Activated T-cell treated with anti-CD3 and anti-CD28 coated beads for 48 hours (primary cell): ENCODE data around the gene HOXB1.
A peak's percentile ranks its signal among the peaks of the same experiment; 100 is the strongest.
"Not testable (repeated sequence)": the region's sequence is repeated elsewhere in the genome, so short reads cannot be mapped to it uniquely, and the experiment has no call there.

Experiments used
- DNase-seq: peaks from one replicate; pipeline ENCODE4 v3.0.0-alpha.2; 2020; ENCODE audit warnings: low read depth

HOXB1 gene

DNA sequence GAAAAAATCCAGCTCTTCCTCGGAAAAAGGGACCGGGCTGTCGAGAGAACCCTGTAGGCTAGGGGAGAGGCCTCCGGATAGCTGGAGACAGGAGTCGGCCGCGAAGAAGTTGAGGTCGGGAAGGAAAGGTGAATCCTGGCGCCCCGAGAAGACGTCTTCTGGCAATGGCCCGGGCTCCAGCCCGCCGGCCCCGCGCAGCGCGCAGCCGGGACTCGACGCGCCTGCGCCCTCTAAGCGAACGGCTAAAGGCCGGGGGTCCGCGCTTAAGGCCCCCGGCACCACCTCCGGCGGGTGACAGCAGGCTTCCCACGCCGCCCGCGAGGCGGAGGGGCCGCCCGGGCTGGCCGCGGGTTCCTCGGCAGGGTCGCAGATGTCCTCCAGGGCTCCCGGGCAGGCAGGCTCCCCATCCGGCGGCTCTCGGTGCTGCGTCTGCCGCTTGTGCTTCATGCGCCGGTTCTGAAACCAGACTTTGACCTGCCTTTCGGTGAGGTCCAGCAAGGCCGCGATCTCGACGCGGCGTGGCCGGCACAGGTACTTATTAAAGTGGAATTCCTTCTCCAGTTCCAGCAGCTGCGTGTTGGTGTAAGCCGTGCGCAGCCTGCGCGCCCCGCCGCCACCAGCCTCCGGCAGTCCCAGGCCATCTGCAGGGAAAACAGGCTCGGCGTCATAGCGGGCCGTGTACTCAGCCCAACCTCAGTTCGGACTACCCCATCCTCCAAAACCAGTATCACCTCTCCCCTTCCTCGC lies 12.5 kb upstream of the HOXB1 start:
- peak; percentile 61 for DNase-seq

DNA sequence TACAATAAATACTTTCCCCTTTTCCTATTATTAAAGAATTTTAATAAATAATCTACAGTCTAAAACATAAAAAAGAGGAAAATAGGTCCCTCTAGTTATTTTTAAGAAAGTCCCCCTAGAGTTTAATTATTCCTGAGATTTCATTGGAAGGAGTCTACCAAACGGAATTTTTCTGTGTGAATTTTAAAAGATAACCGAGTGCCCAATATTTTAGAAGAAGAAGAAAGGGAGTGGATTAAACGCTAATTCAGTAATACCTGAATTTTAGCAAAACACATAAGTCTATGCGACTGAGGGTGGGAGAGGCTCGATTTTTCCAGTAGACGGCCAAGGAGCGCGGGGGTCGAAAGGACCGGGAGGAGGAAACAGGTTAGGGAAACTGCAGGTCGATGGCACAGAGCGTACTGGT lies 11.9 kb upstream of the HOXB1 start:
- no peak for DNase-seq

DNA sequence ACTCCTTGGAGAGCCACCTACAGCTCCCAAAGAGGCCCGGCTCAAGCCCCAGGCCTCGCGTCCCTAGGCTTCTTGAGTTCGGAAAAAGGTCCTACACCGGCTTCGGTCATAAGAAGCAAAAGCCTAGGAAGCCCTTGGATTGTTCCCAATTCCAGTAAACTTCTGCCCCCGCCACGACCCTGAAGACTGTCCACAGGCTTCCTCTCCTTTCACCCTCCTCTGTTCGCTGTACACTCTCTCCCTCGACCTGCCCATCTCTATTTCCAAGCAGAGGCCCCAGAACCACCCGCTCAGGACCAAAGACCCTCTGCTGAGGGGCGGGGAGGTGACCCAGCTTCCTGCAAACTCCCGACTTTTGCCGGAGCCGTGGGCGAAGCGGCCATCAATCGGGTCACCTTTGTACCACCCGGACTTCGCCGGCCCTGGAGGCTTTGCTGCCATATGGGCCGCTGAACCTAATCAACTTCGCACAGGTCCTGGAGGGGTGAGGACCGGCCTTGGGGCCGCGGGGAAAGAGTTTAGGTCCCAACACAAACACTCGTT lies 11.4 kb upstream of the HOXB1 start:
- DNase-seq, result no peak

DNA sequence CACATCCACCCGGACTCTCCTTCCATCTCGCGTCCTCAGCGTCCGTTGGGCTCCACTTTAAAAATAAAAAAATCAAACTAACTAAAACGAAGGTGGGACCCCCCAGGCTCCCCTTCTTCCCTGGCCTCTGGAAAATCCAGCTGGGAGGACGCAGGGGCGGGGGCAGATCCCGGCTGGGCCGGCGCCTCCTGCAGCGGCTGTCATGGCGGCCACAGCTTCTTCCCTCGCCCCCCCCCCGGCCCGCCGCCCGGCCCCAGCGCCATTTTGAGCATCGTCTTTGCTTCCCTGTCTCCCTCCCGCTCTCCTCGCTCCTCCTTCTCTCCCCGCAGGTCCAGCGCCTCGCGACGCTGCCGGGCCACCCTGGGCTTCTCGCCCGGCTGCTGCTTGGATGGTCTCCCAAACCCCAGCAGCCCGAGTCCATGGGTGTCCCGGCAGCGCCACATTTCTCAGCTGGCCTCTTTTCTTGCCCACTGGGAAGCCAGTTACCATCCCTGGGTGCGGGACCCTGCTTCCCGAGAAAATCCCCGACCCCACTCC lies 10.8 kb upstream of the HOXB1 start:
- DNase-seq, result peak; percentile 35

DNA sequence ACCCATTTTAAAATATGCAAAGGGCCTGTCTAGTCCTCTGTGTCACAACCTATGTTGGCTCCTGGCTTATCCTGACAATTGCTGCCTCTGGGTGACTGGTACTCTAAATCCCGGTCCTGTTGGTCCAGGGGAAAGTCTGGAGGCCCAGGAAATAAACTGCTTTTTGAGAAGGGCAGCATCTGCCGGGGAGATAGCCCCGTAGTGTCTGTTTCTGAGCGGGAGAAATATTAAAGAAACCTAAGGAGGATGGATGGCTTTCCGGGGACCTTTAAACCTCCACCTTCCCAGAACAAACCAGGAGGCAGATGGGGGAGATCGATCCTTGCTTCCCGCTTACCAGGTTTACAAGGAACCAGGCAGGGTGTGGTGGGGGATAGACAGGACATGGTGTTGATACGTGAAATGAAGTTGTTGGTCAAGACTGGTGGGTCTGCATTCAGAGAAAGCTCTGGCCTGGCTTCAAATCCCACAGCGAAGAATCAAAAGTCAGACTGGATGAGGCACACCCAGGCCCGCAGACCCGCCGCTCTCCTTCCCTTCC lies 10.3 kb upstream of the HOXB1 start:
- no peak for DNase-seq

DNA sequence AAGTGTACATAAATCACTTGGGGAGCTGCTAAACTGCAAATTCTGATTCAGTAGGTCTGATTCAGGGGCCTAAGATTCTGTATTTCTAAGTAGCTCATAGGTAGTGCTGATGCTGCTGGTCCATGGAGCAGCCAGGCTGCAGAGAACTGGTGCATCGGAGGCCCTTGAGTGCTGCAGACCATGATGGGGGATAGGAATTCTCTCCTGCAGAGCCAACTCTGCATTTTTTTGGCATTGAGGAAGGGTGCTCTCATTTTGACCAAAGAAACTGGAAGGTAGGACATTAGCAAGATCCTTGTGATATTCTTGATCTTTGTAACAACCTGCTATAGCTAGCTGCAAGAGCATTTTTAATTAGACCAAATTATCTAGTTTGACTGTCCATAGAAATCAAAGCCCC lies 9.4 kb upstream of the HOXB1 start:
- DNase-seq, result no peak

DNA sequence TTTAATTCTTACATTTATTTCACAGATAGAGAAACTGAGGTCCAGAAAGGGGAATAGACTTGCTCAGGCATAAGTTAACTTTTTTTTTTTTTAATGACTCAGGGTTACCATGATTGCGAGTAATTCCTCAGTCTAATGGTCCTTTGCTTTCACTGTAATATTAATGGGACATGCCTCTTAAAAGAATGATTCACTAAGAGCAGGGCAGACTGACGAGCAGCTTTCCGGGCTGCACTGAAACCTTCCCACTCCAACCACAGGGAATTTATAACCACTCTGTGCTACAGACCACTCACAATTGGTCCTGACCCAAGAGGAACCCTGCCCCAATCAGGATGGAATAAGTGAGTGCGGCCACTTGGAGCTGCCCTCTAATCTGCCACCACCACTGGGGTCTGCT lies 8.4 kb upstream of the HOXB1 start:
- DNase-seq, result no peak

DNA sequence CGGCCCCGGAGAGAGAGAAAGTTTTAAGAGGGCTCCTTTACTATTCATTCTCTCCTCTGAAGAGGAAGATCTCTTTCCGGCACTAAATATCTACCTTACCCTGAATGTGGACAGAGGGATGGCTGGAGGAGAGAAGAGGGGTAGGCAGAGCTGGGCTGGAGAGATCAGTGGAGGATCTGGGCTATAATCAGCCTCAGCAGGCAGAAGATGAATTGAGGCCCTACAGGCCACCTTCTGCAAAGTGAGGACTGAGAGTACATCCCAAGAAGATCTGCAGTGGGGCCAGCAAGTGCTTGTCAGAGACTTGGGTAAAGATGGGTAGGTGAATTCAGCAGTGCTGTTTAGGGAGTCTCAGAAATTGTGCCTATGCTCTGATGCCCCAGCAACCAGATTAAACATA lies 6.5 kb upstream of the HOXB1 start:
- DNase-seq, result no peak

DNA sequence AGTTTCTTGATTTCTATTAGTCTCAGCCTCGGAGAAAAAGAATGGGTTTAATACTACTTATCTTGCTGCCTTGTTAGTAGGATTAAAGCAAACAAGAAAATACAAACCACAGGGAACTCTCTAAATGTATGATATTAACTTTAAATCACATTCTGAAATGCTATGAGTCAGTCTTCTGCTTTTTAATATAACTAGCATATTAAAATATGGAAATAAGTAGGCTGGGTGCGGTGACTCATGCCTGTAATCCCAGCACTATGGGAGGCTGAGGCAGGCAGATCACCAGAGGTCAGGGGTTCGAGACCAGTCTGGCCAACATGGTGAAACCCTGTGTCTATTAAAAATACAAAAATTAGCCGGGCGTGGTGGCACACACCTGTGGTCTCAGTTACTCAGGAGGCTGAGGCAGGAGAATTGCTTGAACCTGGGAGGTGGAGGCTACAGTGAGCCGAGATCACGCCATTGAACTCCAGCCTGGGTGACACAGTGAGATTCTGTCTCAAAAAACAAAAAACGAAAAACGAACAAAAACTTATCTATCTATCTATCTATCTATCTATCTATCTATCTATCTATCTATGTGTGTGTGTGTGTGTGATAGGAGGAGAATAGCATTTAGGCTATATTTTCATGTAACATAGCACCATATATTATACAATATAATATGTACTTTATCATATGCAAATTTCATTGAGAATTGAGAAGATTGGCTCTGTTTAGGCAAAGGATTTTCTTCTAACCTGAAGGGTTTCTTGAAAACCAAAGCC lies 5.2 kb upstream of the HOXB1 start:
- DNase-seq, result not testable (repeated sequence)

DNA sequence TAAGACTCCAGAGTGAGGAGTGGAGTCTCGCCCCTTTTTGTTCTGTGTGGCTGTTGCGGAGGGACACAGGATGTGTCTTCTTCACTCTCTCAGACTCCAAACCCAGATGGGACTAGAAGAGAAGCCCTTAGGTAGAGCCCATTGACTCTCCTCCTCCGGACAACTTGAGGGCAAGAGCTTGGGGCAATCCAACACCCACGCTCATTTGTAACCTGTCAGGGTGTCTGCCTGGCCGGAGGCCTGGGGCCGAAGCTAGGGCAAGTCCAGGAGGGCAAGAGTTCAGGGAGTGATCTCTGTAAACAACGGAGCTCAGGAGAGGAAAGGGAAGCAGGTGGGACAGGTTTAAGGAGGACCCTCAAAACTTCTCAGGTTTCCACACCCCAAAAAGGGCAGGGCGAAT lies 1.4 kb upstream of the HOXB1 start:
- no peak for DNase-seq

DNA sequence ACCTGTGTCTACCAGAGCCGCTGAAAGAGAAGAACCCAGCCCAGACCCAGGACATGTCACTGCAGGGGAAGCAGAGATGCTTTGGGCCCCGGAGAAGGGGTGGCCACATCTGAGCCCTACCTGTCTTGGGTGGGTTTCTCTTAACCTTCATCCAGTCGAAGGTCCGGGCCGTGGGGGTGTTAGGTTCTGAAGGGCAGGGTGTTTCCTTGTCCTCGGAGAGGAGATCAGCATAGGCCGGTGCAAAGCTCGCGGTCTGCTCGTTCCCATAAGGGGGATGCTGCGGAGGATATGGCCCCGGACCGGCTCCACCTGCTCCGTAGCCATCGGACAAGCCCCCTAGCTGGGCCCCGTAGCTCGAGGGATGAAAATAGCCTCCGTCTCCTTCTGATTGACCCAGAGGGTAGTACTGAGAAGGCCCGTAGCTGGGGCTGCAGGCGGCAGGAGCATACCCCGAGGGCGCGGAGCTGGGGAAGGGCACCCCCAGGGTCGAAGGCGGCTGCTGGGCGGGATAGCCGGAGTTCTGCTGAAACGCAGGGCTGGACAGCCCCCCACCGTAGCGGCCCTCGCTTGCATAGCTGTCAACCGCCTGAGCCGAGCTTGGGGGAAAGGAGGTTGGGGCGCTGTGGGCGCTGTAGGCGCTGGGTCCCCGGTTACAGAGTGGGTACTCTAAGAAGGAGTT lies 464 bp downstream of the HOXB1 start:
- no peak for DNase-seq

DNA sequence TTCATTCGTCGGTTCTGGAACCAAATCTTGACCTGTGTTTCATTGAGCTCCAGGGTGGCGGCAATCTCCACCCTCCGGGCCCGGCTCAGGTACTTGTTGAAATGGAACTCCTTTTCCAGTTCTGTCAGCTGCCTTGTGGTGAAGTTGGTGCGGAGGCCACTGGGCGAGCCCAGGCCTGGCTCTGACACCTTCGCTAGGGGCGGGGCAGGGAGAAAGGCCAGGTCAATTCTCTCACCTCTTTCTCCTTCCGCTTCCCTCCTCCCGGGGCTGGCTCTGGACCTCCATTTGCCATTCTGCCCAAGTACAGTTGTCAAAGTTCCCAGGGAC lies 1.2 kb downstream of the HOXB1 start:
- no peak for DNase-seq

DNA sequence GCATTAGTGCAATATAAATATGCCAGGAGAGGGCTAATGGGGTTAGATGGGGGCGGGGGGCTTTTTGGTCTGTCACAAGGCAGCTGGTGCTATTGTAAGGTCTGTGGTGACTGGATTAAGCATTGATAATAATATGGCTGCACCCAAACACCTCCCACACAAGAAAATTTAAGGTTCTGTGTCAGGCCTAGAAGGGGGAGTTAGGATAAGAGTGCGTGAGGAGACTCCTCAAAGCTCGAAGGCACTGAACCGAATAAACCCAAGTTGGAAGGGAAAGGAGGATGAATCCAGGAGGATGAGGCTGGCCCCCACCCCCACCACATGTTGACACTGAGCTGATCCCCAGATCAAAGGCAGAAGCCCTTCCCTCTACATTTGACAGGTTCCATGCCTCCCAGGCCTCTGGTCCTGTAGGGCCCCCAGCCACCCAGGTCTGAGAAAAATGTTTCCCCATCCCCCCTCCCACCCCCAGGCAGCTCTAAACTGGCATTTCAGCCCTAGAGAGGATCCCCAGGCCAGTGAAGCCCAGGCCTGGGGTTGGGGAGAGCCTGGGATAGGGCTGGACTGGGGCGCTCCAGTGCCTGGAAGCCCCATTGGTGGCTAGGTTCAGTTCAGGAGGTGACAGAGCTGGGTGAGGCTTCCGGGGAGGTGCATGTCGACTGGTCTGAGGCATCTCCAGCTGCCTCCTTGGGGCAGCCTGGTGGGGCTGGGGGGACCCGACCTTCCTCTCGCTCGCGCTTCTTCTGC lies 1.7 kb downstream of the HOXB1 start:
- no peak for DNase-seq

DNA sequence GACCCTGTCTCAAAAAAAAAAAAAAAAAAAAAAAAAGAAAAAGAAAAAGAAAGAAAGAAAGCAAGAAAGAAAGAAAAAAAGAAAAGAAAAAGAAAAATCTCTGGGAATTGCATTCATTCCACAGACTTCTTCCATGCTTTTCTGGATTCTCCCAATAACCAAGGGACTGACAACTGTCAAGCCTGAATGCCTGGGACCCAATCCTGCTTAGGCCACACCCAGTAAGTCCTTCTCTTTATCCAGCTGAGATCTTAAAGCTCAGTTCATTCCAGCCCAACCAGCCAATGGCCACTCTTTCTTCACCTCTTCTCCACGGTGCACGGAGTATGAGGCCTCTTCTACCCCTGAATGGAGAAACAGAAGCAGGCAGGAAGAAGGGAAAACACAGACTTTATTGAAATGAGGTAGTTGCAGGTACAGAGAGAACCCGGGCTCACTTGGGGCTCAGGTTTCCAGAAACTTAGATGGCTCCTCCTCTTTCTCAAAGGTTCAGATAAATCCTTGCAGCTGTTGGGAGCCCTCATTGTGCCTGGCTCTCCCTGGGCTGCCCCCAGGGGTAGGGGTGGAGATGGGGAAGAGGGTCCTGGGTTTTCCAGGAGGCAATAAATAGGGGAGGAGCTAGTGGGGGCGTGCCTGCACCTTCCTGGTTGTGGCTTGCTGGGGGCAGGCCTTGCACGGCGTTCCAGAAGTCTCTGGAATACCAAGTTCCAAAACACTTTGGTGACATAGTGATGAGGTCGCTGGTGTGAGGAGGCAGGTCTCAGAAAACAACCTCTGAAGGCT lies 2.5 kb downstream of the HOXB1 start:
- DNase-seq, result no peak

DNA sequence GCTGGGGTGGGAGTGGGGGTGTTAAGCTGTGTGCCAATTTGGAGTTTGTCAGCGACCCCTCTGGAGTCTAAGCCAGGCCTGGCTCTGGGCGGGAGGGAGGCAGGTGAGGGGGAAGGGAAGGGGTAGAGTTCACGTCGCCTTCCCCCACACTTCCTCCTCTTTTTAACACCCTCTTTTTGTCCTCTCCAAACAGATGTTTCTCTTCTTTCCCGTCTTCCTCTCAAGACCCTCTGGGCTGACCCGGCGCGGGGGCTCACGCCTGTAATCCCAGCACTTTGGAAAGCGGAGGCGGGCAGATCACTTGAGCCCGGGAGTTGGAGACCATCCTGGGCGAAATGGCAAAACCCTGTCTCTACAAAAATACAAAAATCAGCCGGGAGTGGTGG lies 3.3 kb downstream of the HOXB1 start:
- DNase-seq, result no peak

DNA sequence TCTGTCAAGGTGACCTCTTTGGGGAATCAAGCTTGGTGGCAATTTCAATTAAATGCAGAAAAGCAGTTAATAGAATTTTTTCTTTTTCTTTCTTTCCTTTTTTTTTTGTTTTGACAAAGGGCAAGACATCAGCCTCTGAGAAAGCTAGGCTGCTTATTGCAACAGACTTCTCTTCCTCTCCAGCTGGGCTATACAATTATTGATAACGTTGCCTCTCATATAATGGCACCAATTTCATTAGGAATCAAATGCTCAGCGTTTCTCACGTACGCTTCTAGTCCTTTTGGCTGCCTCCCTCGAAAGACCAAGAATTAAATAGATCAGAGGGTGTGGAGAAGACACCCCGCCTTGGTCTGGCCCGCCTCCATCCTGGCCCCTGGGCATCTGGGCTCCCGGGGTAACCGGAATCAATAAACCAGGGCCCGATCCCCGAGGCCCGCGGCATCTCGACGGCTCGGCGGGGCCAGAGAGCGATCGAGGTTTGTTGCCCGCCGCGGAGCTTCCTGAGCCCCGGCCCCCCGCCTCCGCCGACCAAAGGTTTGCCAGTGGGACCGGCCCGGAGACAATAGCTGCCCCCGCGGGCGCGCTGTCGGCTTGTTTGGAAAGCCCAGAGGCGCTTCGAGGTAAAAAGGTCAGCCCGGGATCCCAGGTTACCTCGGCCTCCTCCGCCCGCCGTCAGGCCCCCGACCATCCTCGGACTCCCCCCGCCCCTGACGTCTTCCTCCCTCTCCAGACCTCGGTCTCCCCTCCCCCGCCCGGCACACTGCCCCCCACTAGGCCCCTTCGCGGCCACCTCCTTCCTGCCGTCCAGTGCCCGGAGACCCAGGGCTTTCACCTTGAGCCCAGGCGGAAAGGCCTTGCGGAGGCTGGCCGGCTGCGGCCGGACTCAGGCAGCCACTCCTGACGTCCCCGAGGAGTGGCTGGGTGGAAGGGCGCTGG lies 3.9 kb downstream of the HOXB1 start:
- no peak for DNase-seq

DNA sequence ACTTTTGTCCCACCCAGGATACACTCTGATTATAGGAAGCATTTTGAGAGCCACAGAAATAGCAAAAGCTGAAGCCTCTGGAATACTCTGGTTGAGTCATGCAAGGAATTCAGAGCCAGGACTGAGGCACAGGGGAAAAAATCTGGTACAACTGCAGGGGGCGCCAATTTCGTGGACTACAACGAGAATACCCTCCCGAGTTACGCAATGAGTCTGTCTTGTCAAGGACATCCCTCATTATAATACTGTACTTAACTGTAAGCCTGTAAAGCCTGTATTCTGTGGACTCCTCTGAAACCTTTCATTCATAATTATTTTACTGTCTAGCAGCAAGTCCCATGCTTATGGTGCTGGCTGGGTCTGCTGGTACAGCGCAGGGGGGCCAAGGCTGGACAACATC lies 7.8 kb downstream of the HOXB1 start:
- no peak for DNase-seq

DNA sequence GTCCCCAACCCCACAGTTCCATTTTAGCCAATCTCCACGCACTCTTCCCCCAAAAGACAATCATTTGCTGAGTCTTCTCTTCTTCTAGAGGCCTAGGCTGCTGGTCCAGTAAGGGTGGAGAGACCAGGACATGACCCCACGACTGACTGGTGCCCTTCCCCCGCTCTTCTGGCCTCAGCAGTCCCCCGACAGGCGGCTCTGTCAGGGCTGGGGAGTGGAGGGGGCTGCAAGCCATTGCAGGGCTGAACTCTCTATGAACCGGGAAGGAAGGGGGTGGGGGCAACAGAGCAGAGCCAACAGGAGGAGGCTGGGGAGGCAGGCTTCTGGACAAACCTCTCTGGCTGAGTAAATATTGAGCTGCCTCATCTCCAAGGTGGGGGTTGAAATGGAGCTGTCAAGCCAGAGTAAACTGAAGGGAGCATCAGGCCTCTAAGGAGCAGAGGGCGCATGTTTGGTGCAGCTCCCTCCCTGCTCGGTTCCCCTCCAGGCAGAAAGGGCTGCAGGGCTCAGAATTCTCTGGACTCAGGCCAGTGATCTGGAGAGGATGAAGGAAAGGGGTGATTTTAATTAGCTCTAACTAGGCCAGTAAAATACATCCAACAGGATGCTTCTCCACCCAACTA lies 8.7 kb downstream of the HOXB1 start:
- DNase-seq, result no peak

DNA sequence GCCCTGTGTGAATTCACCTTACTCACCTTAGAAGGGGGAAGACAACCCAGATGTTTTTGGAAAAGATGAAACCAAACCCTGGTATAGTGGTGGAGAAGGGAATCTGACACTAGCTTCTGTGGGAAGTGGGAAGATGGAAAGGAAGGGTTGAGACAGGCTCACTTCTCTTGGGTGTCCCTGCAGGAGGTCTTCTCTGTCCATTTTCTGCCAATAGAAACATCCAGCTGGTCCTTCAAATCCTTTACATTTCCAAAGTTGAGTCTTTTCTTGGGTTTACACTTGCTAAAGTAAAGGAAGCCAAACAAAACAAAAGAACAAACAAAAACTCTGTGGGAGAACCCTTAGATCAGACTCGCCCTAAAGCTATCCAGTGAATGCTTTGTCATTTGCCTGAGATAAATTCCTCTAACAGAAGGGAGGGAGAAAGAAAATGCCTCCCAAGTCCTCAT lies 10.2 kb downstream of the HOXB1 start:
- no peak for DNase-seq
